ENCODE data around the gene HMOX2.

Gene HMOX2

DNA sequence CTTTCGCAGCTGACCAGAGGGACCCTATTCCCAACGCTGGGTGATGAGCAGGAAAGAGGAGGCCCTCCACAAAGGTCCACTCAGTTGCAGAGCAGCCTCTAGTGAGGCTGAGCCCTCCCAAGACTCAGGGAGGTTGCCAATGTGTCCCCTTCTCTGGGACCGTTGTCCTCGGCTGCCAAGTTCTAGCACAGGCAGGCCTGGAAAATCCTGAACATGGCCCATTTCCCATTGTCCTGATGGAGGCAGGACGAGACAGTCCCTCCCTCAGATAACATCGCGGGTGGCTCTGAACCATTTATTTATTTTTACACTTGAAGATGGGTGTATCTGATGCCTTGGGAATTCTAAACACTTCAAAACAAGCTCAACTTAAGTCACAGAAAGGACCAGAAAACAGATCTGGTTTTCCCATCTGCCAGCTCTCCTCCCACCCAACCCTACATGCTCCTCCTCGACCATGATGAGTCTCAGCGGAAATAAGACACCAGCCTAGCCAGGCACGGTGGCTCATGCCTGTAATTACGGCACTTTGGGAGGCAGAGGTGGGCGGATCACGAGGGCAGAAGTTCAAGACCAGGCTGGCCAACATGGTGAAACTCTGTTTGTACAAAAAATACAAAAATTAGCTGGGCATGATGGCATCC lies 49.6 kb downstream of the HMOX2 start:
- DNase-seq: no peak

DNA sequence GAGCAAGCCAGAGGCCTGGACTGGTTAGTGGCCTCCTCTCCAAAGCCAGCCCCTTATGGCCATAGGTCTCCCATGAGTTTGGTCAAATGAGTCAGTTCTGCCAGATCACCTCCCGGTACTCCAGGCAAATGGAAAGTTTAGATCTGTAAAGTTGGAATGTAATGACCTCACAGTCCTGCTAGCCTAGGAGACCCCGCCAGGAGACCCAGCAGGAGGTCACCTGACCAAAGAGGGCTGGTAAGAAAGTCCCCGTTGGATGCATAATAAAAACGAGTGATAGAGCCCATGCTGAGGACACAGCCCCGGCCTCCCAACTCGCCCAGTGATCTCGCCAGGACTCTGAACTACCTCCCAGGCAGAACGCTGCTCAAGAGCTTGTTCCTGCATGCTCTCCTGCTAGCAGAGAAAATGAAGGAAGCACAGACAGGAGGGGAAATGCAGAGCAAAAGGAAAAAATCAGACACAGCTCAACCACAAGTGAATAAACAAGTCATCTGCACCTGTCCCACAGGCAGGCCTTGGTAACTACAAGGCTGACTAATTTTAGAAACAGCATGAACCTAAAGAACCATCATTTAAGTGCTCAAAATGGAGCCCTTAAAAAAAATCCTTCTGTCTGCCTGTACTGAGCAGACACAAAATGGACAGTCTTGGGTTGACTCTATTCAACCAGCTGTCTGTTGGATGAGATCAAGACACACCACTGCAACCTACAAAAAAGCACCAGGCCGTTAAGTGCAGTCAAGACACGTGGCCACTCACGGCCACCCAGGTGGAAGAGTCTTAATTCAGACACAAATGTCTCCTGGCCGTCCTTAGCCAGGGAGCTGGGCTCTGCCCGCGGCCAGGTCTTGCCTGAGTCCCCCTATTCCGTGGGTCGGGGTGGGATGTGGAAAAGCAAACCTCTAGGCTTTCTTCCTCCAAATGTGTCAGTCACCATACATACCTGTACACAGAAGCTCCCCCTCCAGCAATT lies 53.2 kb downstream of the HMOX2 start:
- DNase-seq: peak; percentile 54

DNA sequence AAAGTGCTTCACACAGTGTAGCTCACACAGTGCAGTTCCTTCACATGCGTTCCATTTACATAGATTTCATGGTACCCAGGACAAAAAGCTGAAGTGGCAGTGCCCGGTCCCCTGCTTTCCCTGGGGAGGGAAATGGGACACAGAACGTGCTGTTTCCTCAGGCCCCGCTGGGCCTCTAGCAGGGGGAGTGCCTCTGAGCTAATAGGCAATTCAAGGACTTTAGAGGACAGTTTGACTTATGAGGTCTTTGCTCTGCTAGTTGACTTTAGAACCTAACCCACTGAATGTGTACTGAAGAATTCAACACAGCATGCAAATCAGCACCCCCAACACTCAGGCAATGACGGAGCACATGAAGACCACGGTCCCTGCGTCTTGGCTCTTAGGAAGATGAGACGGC lies 55.6 kb downstream of the HMOX2 start:
- no peak for DNase-seq

DNA sequence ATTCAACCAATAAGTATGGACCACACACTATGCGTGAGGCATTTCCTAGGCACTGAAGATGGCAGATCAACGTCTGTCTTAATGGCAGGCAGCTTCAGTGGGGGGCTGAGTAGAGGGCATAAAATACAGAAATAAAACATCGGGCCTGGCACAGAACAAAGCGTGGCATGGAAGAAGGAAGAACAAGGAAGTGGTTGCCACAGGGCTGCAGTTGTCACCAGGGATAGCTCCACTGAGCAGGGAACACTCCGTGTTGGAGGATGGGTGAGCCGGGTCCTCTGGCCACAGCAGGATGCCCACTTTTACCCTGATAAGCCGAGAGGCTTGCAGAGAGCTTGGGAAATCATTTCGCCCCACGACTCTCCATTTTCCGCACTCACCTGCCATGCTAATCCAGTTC lies 56.0 kb downstream of the HMOX2 start:
- DNase-seq: no peak

DNA sequence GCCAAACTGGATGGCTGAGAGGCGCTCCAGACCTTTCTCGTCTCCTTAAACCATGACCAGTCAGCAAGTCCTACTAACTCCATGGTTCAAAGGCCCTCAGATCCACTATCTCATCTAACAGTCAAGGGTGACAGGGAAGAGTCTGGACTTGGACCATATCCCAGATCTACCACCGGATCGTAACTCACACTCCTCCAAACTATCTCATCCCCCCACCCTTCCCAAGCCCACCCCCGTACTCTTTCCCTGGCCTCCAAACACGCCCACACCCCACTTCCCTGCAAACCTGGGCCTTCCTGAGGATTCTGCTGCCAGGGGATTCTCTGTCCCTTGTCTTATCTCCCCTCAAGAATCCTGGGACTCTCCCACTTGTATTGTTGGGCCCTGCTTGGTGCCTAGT lies 57.3 kb downstream of the HMOX2 start:
- DNase-seq: no peak

DNA sequence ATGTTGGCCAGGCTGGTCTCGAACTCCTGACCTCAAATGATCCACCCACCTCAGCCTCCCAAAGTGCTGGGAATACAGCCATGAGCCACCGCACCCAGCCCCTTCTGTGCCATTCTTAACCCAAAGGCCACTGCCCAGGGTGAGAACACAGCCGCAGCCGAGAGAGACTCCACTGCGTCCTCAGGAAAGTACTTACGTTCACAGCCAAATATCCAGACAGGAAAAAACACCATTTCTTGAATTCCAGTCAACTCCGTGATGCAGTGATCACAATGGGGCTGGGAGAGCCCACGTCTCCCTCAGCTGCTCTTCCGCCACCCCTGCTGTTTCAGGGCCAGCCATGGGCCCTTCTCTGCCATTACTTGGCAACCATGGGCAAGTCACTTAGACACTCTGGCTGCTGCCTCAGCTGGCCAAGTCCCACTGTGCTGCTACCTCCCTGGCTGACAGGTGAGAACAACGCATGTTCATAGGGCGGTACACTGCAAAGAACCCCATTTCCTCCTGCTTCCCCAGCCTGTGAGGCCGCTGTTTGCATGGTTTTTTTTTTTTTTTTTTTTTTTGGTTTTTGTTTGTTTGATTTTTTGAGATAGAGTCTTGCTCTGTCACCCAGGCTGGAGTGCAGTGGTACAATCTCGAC lies 58.1 kb downstream of the HMOX2 start:
- no peak for DNase-seq

DNA sequence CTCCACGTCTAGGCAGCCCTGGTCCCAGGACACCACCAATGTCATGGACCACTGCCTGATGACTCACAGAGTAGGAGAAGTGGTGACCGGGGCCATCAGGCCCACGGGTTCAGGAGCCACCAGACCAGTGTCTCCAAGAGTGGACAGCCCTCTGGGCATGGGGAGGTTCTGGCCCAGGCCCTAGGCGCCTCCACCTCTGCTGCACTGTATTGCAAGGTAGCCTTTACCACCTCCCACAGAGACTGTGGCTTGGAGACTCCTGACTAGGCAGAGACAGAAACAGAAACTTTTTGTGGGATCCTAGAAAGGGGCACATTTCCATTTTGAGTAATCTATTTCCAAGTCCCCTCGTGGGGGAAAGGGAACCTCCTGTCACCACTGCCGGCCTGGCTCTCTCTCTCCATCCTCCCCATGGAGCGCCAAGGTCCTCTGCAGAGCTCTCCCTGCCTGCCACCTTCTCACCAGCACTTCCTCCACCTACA lies 59.5 kb downstream of the HMOX2 start:
- no peak for DNase-seq

DNA sequence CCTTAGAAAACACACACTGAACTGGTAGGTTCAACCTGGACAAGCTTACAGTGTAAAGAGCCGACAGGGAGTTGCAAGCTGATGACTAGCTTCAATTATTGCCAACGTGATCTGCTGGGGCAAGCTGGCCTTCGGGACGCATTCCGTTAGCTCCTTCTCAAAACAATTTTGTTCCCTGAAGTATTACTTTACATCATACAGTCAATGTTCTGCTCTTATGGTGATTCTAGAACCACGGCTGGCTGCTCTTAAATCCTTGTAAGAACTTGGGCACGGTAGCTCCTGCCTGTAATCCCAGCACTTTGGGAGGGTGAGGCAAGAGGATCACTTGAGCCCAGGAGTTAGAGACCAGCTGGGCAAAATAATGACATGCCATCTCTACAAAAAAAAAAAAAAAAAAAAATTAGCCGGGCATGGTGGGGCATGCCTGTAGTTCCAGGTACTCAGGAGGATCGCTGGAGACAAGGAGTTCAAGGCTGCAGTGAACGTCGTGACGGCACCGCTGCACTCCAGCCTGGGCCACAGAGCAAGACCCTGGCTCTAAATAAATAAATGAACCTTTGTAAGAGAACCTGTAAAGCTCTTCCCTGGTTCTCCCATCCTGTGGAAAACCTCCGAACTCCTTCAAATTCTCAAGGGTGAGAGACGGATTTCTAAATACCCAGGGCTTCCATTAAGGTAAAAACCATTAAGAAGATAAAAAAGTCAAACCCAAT lies 60.4 kb downstream of the HMOX2 start:
- no peak for DNase-seq

DNA sequence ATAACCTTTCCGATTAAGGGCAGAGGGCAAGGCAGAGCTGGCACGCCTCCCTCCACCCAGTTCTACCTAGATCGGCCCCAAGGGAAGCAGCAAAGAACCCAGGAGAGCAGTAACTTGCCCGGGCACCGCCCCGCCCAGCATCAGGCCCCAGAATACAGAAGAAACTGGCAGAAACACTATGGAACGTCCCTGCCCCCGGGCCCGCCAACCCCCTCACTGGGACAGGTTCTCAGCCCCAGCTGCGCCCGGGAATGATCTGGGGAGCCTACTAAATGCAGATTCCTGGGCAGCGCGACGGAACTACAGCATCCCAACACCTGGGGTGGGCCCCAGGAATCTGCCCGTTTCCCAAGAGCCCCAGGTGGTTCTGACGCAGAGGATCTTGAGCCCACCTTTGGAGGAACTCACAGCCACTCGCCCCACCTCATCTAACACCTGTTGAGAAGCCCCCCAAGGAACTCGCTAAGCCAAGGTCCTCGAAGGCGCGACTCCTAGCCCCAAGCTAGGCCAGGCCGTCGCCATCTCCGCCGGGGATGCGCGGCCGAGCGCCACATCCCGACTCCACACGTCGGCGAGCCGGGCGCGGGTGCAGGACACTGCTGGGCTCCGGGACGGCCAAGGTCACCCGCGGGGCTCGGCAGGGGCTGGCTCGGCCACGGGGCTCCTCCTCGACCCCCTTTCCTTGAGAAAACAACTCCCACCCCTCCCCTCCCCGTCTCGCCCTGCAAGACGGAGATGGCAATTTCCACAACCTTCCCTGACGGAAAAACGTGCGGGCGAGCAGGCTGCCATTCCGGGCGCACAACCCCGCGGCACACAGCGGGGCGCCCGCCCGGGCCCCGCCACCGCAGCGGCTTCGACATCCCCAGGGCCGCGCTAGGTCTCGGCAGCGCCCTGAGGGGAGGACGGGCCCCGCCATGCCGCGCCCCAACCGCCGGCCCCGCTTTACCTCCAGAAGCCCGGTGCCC lies 61.5 kb downstream of the HMOX2 start:
- peak; percentile 43 for DNase-seq

DNA sequence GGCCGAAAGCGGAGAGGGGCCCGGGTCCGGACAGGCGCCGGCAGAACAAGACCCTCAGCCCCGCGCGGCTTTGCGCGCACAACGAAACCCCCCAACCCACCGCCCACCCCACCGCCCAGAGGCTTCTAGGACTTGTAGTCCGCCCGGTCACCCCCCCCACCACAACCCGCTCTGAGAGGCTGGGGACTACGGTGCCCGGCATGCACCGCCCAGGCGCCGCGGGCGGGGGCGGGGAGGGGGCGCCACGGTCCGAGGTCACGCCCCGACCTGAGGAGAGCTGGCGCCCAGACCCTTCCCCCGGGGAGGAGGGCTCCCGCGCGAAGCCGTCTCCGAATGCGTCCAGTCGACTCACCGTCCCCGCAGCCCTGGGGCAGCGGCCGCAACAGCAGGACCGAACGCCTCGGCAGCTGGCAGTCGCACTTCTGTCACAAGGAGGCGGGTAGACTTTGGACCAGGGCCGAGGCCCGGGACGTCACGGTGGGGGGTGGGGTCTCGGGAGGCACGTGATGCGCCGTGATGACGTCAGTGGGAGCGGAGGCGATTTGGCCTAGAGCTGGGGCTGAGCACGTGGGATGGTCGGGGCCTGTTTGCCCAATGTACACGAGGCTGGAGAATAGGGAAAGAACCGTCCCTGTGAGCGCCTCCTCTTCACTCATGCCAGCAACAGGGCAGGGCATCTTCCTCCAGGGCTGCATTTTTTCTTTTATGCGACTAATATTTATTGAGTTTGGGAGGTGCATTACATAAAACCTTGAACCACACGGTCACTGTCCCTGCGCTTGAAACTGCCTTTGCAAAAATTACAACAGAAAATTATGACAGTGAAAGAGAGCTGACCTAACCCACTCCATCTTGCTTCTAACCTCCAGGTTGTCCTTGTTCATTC lies 62.4 kb downstream of the HMOX2 start, which contains the start of gene CDIP1:
Gene CDIP1 (minus strand): TSS at position 424 of the 886 bp plus-strand sequence. CDS start 24,643 bp downstream, outside the sequence.
- peak; percentile 97 for DNase-seq

DNA sequence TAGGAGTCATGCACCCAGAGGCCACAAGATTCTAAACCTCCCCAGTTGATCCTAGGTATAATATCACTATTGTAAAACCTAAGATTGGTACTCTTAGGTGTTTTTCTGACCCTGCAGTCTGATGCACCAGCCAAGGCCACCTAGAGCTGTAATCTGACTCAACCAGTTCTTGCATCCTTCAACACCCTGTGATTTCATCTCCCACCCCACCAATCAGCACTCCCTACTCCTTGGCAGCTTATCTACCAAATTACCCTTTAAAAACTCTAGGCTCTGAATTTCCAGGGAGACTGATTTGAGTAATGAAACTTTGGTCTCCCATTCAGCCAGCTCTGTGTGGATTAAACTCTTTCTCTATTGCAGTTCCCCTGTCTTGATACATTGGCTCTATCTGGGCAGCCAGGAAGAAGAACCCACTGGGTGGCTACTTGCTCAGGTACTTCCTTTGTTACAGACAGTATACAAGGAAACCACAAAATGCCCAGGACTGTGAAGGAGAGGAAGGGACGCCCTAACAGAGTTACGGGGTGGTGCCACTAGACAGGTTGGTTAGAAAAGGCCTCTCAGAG lies 63.6 kb downstream of the HMOX2 start:
- DNase-seq: no peak

DNA sequence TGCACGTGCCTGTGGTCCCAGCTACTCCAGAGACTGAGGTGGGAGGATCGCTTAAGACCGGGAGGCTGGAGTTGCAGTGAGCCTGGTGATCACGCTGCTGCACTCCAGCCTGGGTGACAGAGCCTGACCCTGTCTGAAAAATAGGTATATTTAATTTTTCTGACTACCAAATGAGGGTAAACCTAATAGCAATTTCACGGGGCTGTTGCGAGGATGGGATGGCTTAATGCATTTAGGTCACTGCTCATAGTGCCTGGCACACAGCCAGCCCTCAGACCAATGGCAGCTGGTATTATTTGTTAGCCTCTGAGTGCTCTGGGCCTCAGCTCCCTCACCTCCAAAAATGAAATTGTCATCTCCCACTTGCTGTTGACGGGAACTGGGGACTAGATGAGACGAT lies 68.3 kb downstream of the HMOX2 start:
- no peak for DNase-seq

DNA sequence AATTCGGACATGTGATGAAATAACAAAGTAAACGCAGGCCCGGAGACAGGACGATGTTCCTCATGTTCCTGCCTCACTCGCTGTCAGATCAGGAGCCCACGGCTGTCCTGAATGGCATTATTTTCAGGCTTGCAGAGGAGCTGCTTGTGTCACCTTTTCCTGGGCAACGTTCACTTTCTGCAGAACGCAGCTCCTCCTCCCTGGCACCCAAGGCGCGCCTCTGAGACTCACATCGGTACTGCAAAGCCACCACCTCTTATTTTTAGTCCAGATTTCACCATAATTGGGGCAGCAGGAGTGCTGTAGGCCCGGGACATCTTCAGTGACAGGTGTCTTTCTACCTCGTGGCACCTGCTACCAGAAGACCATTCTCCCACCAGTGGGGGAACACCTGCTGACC lies 71.9 kb downstream of the HMOX2 start:
- no peak for DNase-seq

DNA sequence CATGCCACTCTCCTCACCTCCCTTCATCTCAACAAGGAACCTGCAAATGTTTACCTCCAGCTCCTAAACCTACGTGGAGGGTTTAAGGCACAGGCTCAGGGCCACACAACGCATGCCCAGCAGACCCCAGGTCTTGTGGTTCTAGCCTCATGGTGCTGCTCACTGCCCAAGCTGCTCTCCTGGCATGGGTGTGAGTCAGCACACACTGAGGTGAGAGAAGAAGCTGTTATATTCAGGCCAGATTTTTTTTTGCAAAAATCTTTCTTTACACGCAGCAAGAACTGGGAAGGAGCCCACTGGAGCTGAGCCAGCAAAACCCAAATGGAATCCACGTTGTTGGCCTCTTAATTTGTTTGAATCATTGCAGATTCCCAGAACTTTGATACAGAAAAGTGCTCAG lies 74.4 kb downstream of the HMOX2 start:
- DNase-seq: no peak

DNA sequence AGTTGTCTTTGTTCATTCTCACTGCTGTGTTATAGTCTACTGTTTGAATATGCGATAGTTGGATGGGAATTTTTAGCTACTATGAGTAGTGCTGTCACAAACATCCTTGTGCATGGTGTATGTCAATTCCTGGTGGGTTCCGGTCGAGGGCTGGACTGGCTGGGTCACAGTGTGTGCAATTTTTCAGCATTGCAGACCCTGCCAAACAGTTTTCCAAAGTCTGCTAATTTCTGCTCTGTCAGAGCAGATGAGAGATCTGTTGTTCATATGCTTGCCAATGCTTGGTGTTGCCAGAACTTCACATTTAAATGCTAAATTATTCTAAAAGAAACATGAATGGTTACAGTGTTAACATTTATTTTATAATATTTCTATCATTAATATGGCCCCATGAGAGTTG lies 76.3 kb downstream of the HMOX2 start:
- DNase-seq: no peak

DNA sequence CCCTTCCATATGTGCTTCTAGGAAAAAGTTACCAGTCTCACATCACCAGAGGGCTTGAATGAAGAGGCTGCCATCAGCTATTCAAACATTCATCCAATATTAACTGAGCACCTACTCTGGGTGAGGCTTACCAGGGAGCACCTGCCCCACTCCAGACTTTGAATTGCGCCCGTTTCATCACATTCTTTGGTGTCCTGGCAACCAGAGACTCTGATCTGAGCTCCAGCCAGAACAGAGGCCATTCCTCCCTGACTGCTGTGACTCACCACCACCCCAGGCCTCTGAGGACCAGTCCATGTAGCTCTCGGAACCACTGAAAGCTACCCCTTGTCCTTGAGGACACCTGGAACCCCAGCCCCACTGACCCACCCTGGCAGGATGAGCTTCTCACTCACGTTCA lies 79.9 kb downstream of the HMOX2 start, which contains the start of gene C16orf96:
Gene C16orf96 (plus strand): TSS at position 229 of the 400 bp plus-strand sequence. CDS start 150 bp downstream, at position 379.
- no peak for DNase-seq

DNA sequence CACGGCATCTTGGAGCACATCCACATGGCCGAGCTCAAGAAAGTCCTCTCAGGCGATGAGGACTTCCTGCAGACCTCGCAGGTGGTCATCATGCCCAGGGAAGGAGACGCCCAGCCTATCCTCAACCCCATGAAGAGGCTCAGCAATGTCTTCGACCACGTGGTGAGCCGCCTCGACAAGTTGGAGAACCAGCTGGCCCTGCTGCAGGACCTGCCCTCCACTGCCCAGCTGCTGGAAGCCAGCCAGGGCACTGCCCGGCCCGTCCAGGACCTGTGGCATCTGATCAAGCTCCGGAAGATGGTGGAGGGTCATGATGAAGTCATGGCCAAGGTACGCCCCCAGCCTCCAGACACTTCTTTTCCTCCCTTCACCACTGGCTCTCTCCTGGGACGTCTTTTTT lies 80.4 kb downstream of the HMOX2 start:
- DNase-seq: no peak

DNA sequence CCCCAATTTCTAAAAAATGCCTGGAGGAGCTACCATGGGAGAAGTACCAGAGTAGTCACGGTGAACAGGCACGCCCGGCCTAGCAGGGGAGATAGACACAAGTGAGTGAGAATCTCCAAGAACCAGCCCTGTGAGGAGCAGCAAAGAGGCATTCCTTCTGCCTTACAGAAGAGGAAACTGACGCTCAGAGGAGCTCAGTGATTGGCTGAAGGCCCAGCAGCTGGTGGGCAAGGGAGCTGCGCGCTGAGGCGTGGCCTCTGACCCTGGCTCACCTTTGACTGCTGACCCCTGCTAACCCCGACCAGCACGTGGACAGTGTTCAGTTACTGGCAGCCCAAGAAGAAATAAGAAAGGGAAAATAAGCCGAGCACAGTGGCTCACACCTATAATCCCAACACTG lies 81.8 kb downstream of the HMOX2 start:
- DNase-seq: no peak

All from femur (tissue), 1 donor.